Sigmoid colon (tissue), 7 donors: ENCODE measurements around the gene GEMIN7. TPM values are rescaled to one million over a fixed set of nuclear protein-coding genes. Genes with fewer than 3 reads are reported as not detected.
A peak's percentile ranks its signal among the peaks of the same experiment; 100 is the strongest.

Experiments used
- DNase-seq: peaks from one replicate; pipeline ENCODE4 v3.0.0-alpha.2; 2019
- H3K27ac ChIP-seq, 4 donors: fragments of 200-600 bp; sonication (generic); one replicate each; pipeline ENCODE4 v1.5.1; 2016 to 2019; ENCODE audit warnings: mild to moderate bottlenecking in 1 of 4
- H3K27me3 ChIP-seq, 3 donors: fragments of 200-600 bp; sonication (generic); one replicate each; pipeline ENCODE4 v1.5.1; 2019; ENCODE audit warnings: mild to moderate bottlenecking in 1 of 3
- H3K36me3 ChIP-seq, 4 donors: fragments of 200-600 bp; sonication (generic); one replicate each; pipeline ENCODE4 v1.5.1; 2016 to 2019
- H3K4me1 ChIP-seq, 4 donors: fragments of 200-600 bp; sonication (generic); one replicate each; pipeline ENCODE4 v1.5.1; 2017 to 2019
- H3K4me3 ChIP-seq, 4 donors: fragments of 200-600 bp; sonication (generic); one replicate each; pipeline ENCODE4 v1.5.1; 2017 to 2019; ENCODE audit warnings: mild to moderate bottlenecking in 2 of 4, moderate library complexity in 1 of 4
- H3K9me3 ChIP-seq, 4 donors: fragments of 200-600 bp in 3 of 4; sonication (generic) in 3 of 4; one replicate each; pipeline versions ENCODE4 v1.5.1 to v1.6.1; 2013 to 2019
- CTCF ChIP-seq, 4 experiments: fragments of 450-650 bp in 3 of 4; fragments of 200-600 bp in 1 of 4; IDR thresholded peaks; one replicate each; pipeline ENCODE4 v1.5.1; 2016 to 2019; ENCODE audit warnings: antibody characterized with exemption in 4 of 4, mild to moderate bottlenecking in 3 of 4, moderate library complexity in 2 of 4
- EP300 ChIP-seq, 4 donors: sonication (generic); formaldehyde crosslinking; IDR thresholded peaks; one replicate each; pipeline ENCODE4 v1.6.1; 2017; ENCODE audit warnings: antibody characterized with exemption in 4 of 4
- POLR2A ChIP-seq, 2 donors: fragments of 450-650 bp; IDR thresholded peaks; one replicate each; pipeline ENCODE4 v1.6.1; 2016; ENCODE audit warnings: antibody characterized with exemption in 2 of 2, mild to moderate bottlenecking in 2 of 2, moderate library complexity in 2 of 2
- POLR2AphosphoS5 ChIP-seq, 4 donors: sonication (generic); formaldehyde crosslinking; IDR thresholded peaks; one replicate each; pipeline ENCODE4 v1.6.1; 2017; ENCODE audit warnings: antibody characterized with exemption in 4 of 4
- WGBS, 2 donors: extraction: QIAGEN DNeasy Blood & Tissue Kit; methylation state at CpG; one replicate each; pipeline ENCODE4 v1.1.7; 2013; 5-methylcytosine and 5-hydroxymethylcytosine counted together
- intact Hi-C: fragments of 100-400 bp; cut with DNase I; formaldehyde crosslinking; loops from one replicate; pipeline ENCODE4 v1.15.1; 2023
- polyA plus RNA-seq, 3 donors: library from polyadenylated mRNA; stranded (reverse); fragments of 200-250 nt; gene quantifications; one replicate each; pipeline ENCODE4 v1.2.3, GENCODE V29; 2013
- total RNA-seq, 4 donors: library from RNA; depleted of rRNA; stranded (reverse); fragments of >200 nt; gene quantifications; one replicate each; pipeline ENCODE4 v1.1.0, GENCODE V29; 2016
- donor health status: healthy with polysubstance abuse.
- donor health status: Bipolar disorder and iron deficiency.
- donor health status: healthy.

GEMIN7 gene
- total and polyA plus RNA-seq, 7 donors = 10.3 to 31.2 (median 18.2) TPM

GRCh38 chr19:45050036-45050435, 29.0 kb upstream of the GEMIN7 start:
- 95 to 97% methylated on average over 6 of the region's 6 CpGs for WGBS, 2 donors
- TF ChIP-seq CTCF (IDR thresholded peaks at IDR 0.05) = no peak
- no peak for TF ChIP-seq POLR2A (IDR thresholded peaks at IDR 0.05)
- no peak for TF ChIP-seq EP300 (IDR thresholded peaks at IDR 0.05)
- TF ChIP-seq POLR2AphosphoS5 (IDR thresholded peaks at IDR 0.05) = no peak
- Histone ChIP-seq H3K36me3 (peaks cover 24 to 59% (median 34%) of the 10 kb centered on the region in 4 donors), H3K9me3 (no peaks in the 10 kb centered on the region), H3K4me1 (peaks cover 0 to 45% (median 32%) of the 10 kb centered on the region in 4 donors), H3K27me3 (no peaks in the 10 kb centered on the region), H3K27ac (peak overlapping the region in 1 of 4 donors; percentile 58), H3K4me3 (no peak overlapping the region)
- no peak for DNase-seq
- intact Hi-C loops = no loop called here

DNA sequence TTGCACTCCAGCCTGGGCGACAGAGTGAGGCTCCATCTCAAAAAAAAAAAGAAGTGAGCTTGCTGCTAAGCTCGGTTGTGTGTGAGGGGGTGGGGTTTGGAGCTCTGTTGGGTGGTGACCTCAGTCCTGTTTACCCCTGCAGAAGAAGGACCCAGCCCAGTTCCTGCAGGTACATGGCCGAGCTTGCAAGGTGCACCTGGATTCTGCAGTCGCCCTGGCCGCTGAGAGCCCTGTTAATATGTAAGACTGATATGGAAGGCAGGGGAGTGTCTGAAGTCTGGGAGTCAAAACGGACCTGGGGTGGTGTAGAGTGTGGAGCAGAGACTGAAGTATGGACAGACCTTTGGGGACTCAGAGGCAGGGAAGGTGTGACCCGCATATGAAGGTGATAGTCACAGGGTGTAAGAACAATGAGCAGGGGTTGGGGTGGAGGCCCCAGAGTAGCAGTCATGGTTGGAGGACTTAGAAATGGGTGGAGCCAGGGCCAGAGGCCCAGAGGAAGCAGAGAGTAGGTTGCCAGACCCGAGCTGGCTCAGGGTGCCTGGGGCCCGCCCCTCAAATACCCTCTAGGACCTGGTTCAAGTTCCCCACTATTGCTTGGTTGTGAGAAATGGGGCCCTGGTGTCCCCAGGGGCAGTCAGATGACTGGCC, 27.0 kb upstream of the GEMIN7 start:
- Histone ChIP-seq H3K27me3 (no peaks in the 10 kb centered on the region), H3K36me3 (peaks cover 40 to 60% (median 49%) of the 10 kb centered on the region in 4 donors), H3K4me1 (peaks cover 0 to 25% (median 19%) of the 10 kb centered on the region in 4 donors), H3K4me3 (no peak overlapping the region), H3K27ac (no peak overlapping the region), H3K9me3 (no peaks in the 10 kb centered on the region)
- TF ChIP-seq EP300 (IDR thresholded peaks at IDR 0.05) (no peak), POLR2A (IDR thresholded peaks at IDR 0.05) (no peak), POLR2AphosphoS5 (IDR thresholded peaks at IDR 0.05) (no peak), CTCF (IDR thresholded peaks at IDR 0.05) (no peak)
- intact Hi-C loops = no loop called here
- WGBS, 2 donors = 15 to 56% methylated on average over 9 of the region's 9 CpGs
- DNase-seq = no peak

DNA sequence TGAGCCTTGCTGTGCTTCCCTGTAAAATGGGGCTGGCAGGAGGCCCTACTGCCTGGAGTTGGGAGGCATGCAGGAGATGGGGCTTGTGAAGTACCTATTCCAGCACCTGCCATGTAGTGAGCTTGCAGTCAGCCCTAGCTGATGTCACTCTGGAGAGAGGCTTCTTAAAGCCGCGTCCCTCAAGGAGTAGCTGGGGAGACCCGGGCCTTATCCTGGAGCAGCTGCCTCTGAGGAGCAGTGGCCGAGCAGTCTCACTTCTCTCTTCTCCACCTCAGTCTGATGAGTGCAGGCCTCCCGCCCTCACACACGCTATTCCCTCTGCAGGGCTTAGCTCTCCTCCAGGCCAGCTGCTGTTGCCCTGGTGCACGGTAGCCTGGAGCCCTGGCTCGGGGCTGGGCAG, 22.2 kb upstream of the GEMIN7 start:
- Histone ChIP-seq H3K27me3 (no peaks in the 10 kb centered on the region), H3K4me3 (no peak overlapping the region), H3K9me3 (no peaks in the 10 kb centered on the region), H3K27ac (no peak overlapping the region), H3K4me1 (no peaks in the 10 kb centered on the region), H3K36me3 (peaks cover 78 to 100% (median 91%) of the 10 kb centered on the region in 4 donors)
- no peak for TF ChIP-seq POLR2AphosphoS5 (IDR thresholded peaks at IDR 0.05)
- no peak for TF ChIP-seq EP300 (IDR thresholded peaks at IDR 0.05)
- no peak for TF ChIP-seq CTCF (IDR thresholded peaks at IDR 0.05)
- no peak for TF ChIP-seq POLR2A (IDR thresholded peaks at IDR 0.05)
- DNase-seq = no peak
- intact Hi-C loops = no loop called here
- WGBS, 2 donors = 79 to 90% methylated on average over 8 of the region's 8 CpGs

DNA sequence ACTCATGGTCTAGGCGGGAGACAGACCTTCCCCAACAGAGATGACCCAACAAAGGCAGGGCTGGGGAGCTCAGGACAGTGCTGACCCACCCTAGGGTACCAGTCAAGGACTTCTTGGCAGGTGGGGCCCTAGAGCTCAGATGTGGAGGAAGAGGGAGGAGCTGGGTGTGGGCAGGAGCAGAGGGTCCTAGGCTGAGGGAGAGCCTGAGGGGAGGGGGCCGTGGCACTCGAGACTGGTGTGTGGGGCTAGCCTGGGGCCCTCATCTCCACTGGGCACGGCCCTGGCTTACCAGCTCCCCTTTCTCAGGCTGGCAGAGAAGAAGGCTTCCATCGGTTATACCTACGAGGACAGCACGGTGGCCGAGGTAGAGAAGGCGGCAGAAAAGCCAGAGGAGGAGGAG, 21.6 kb upstream of the GEMIN7 start:
- peaks cover 78 to 100% (median 92%) of the 10 kb centered on the region in 4 donors for H3K36me3 ChIP-seq
- TF ChIP-seq POLR2A (IDR thresholded peaks at IDR 0.05) (no peak), CTCF (IDR thresholded peaks at IDR 0.05) (no peak), EP300 (IDR thresholded peaks at IDR 0.05) (no peak), POLR2AphosphoS5 (IDR thresholded peaks at IDR 0.05) (no peak)
- H3K4me3 ChIP-seq = no peak overlapping the region
- H3K9me3 ChIP-seq = no peaks in the 10 kb centered on the region
- H3K27ac ChIP-seq = no peak overlapping the region
- intact Hi-C loops = no loop called here
- no peaks in the 10 kb centered on the region for H3K4me1 ChIP-seq
- no peak for DNase-seq
- H3K27me3 ChIP-seq = no peaks in the 10 kb centered on the region
- 92% methylated on average over 9 of the region's 9 CpGs for WGBS, 2 donors
